ENCODE data around the gene R3HDM1. TPM values are rescaled to one million over a fixed set of nuclear protein-coding genes. Genes with fewer than 3 reads are reported as not detected.

Gene R3HDM1
- total RNA-seq, 2 experiments from 2014 or later: 28.7 to 111 TPM

- H3K9me3 ChIP-seq (ENCODE audit: low read length): peaks cover 20% of the 10 kb centered on the region
- no TSS peak for BruUV-seq (replicated peaks)
- H3K79me2 ChIP-seq (ENCODE audit: insufficient read depth, low read depth, low read length): peaks cover 39% of the 10 kb centered on the region; the same call in 1 of the 2 replicates
- H4K20me1 ChIP-seq (ENCODE audit: insufficient read depth, low read length): no peaks in the 10 kb centered on the region
- H3K27ac ChIP-seq (ENCODE audit: low read depth, low read length, poor library complexity, severe bottlenecking): peak overlapping the region; percentile 82
- H3K4me1 ChIP-seq (ENCODE audit: insufficient read depth, low read length, poor library complexity, severe bottlenecking): peaks cover 52% of the 10 kb centered on the region
- H3K4me2 ChIP-seq (ENCODE audit: low read length): peak overlapping the region; percentile 41
- H3K36me3 ChIP-seq (ENCODE audit: insufficient read depth, low read length): peaks cover 24% of the 10 kb centered on the region
- intact Hi-C loops (cut with micrococcal nuclease; ENCODE audit: unreplicated experiment): loop anchor here (2.0 kb wide), 1 partner anchor 60 kb away; the partner anchor contains the start of genes R3HDM1 and ZRANB3
- no peak overlapping the region for H2AFZ ChIP-seq (ENCODE audit: low read length)
- ChIA-PET CTCF (ENCODE audit: unreplicated experiment) (interaction anchor here (1.1 kb wide), 1 partner anchor 119 kb away, joined by 3 read pairs; no protein-coding TSS in a partner anchor), POLR2A (interaction anchor here (0.5 to 2.5 kb wide), 17 partner anchors 9 to 841 kb away, joined by 3 to 16 read pairs (median 5); partner anchors contain the start of genes MAP3K19, R3HDM1 and ZRANB3)
- H3K4me3 ChIP-seq (ENCODE audit: low read depth, low read length, poor library complexity, severe bottlenecking): no peak overlapping the region
- peak; percentile 69 for DNase-seq (ENCODE audit: low spot score)
- TF ChIP-seq EZH2phosphoT487 (IDR thresholded peaks at IDR 0.05; ENCODE audit: borderline replicate concordance, low read depth, low read length) (no peak), CTCF (conservative IDR thresholded peaks at IDR 0.05; ENCODE audit: low read length) (no peak)
- H3K9me2 ChIP-seq (ENCODE audit: insufficient read depth, low read length): no peaks in the 10 kb centered on the region
Observed at GRCh38 chr2:135590619-135591260, 59.5 kb downstream of the R3HDM1 start.

- no peaks in the 10 kb centered on the region for H3K9me3 ChIP-seq (ENCODE audit: low read length)
- peaks cover 18% of the 10 kb centered on the region; the same call in 1 of the 2 replicates for H3K79me2 ChIP-seq (ENCODE audit: insufficient read depth, low read depth, low read length)
- peak; percentile 12 for DNase-seq (ENCODE audit: low spot score)
- no peak overlapping the region for H3K27ac ChIP-seq (ENCODE audit: low read depth, low read length, poor library complexity, severe bottlenecking)
- H3K4me1 ChIP-seq (ENCODE audit: insufficient read depth, low read length, poor library complexity, severe bottlenecking): no peaks in the 10 kb centered on the region
- intact Hi-C loops (cut with micrococcal nuclease; ENCODE audit: unreplicated experiment): loop anchor here (1.0 to 10.0 kb wide), 2 partner anchors 128 to 596 kb away; no protein-coding TSS in a partner anchor
- H2AFZ ChIP-seq (ENCODE audit: low read length): no peak overlapping the region
- no TSS peak for BruUV-seq (replicated peaks)
- H3K9me2 ChIP-seq (ENCODE audit: insufficient read depth, low read length): no peaks in the 10 kb centered on the region
- ChIA-PET POLR2A (interaction anchor here (0.6 to 2.8 kb wide), 8 partner anchors 10 to 569 kb away, joined by 3 to 16 read pairs (median 3); no protein-coding TSS in a partner anchor), CTCF (ENCODE audit: unreplicated experiment) (no interaction called here)
- H3K36me3 ChIP-seq (ENCODE audit: insufficient read depth, low read length): peaks cover 41% of the 10 kb centered on the region
- no peaks in the 10 kb centered on the region; the same call in 1 of the 2 replicates for H4K20me1 ChIP-seq (ENCODE audit: insufficient read depth, low read length)
- TF ChIP-seq CTCF (conservative IDR thresholded peaks at IDR 0.05; ENCODE audit: low read length): peak; percentile 54
- TF ChIP-seq EZH2phosphoT487 (IDR thresholded peaks at IDR 0.05; ENCODE audit: borderline replicate concordance, low read depth, low read length): no peak
- no peak overlapping the region for H3K4me2 ChIP-seq (ENCODE audit: low read length)
- H3K4me3 ChIP-seq (ENCODE audit: low read depth, low read length, poor library complexity, severe bottlenecking): no peak overlapping the region
Observed at GRCh38 chr2:135600915-135601314, 69.6 kb downstream of the R3HDM1 start.

GRCh38 chr2:135603543-135603942 lies 72.3 kb downstream of the R3HDM1 start:
- no TSS peak for BruUV-seq (replicated peaks)
- Histone ChIP-seq H3K27ac (ENCODE audit: low read depth, low read length, poor library complexity, severe bottlenecking) (no peak overlapping the region), H3K36me3 (ENCODE audit: insufficient read depth, low read length) (peaks cover 56% of the 10 kb centered on the region), H2AFZ (ENCODE audit: low read length) (no peak overlapping the region), H3K9me2 (ENCODE audit: insufficient read depth, low read length) (no peaks in the 10 kb centered on the region), H4K20me1 (ENCODE audit: insufficient read depth, low read length) (no peaks in the 10 kb centered on the region), H3K79me2 (ENCODE audit: insufficient read depth, low read depth, low read length) (0 out of 2 replicates have a peak, but pooled peaks cover 10% of the 10 kb centered on the region), H3K4me3 (ENCODE audit: low read depth, low read length, poor library complexity, severe bottlenecking) (no peak overlapping the region), H3K9me3 (ENCODE audit: low read length) (no peaks in the 10 kb centered on the region), H3K4me1 (ENCODE audit: insufficient read depth, low read length, poor library complexity, severe bottlenecking) (no peaks in the 10 kb centered on the region), H3K4me2 (ENCODE audit: low read length) (no peak overlapping the region)
- intact Hi-C loops (cut with micrococcal nuclease; ENCODE audit: unreplicated experiment): loop anchor here (10.0 kb wide), 1 partner anchor 599 kb away; no protein-coding TSS in a partner anchor
- ChIA-PET CTCF (ENCODE audit: unreplicated experiment) (no interaction called here), POLR2A (interaction anchor here (1.4 to 1.6 kb wide), 3 partner anchors 15 to 615 kb away, joined by 3 to 4 read pairs (median 4); partner anchors contain the start of genes R3HDM1 and ZRANB3)
- no peak for DNase-seq (ENCODE audit: low spot score)
- TF ChIP-seq CTCF (conservative IDR thresholded peaks at IDR 0.05; ENCODE audit: low read length) (no peak), EZH2phosphoT487 (IDR thresholded peaks at IDR 0.05; ENCODE audit: borderline replicate concordance, low read depth, low read length) (no peak)
